H9 (cell line): ENCODE measurements around the gene SLAMF1. TPM values are rescaled to one million over a fixed set of nuclear protein-coding genes. Genes with fewer than 3 reads are reported as not detected.

Source experiments
- DNase-seq: peaks from one replicate; pipeline ENCODE4 v3.0.0-alpha.2; 2017
- H2AFZ ChIP-seq: one replicate; pipeline ENCODE4 v1.6.1; 2013; ENCODE audit warnings: mild to moderate bottlenecking, low read length, control low read depth, moderate library complexity
- H2AK5ac ChIP-seq: 2 replicates; pipeline ENCODE4 v1.6.1; 2013; ENCODE audit warnings: low read length, control low read depth, mixed read lengths; ENCODE audit not compliant: insufficient read length
- H2BK120ac ChIP-seq: one replicate; pipeline ENCODE4 v1.6.1; 2013; ENCODE audit warnings: low read depth, mild to moderate bottlenecking, low read length, control low read depth, inconsistent platforms; ENCODE audit not compliant: poor library complexity, severe bottlenecking
- H2BK12ac ChIP-seq: 2 replicates; pipeline ENCODE4 v1.6.1; 2013; ENCODE audit warnings: low read length, control low read depth, mixed read lengths, low read depth; ENCODE audit not compliant: insufficient read length
- H2BK15ac ChIP-seq: 2 replicates; pipeline ENCODE4 v1.6.1; 2013; ENCODE audit warnings: low read depth, low read length, control low read depth
- H2BK20ac ChIP-seq: one replicate; pipeline ENCODE4 v1.6.1; 2013; ENCODE audit warnings: low read depth, mild to moderate bottlenecking, low read length, control low read depth, inconsistent platforms; ENCODE audit not compliant: poor library complexity, severe bottlenecking
- H2BK5ac ChIP-seq: 2 replicates; pipeline ENCODE4 v1.6.1; 2013; ENCODE audit warnings: low read length, control low read depth, mixed read lengths; ENCODE audit not compliant: insufficient read length
- H3K14ac ChIP-seq: 2 replicates; pipeline ENCODE4 v1.6.1; 2013; ENCODE audit warnings: low read length, control low read depth; ENCODE audit not compliant: insufficient read depth
- H3K18ac ChIP-seq: 2 replicates; pipeline ENCODE4 v1.6.1; 2013; ENCODE audit warnings: low read depth, mild to moderate bottlenecking, mixed read lengths, low read length, control low read depth; ENCODE audit not compliant: insufficient read length
- H3K23ac ChIP-seq: 2 replicates; pipeline ENCODE4 v1.6.1; 2013; ENCODE audit warnings: low read length, control low read depth, mixed read lengths, low read depth; ENCODE audit not compliant: insufficient read length
- H3K23me2 ChIP-seq: 2 replicates; pipeline ENCODE4 v1.6.1; 2013; ENCODE audit warnings: low read depth, mild to moderate bottlenecking, mixed read lengths, low read length, control low read depth; ENCODE audit not compliant: insufficient read length, poor library complexity, severe bottlenecking
- H3K27ac ChIP-seq: 2 replicates; pipeline ENCODE4 v1.5.1; 2013; ENCODE audit warnings: low read length, control low read depth, mixed read lengths, low read depth; ENCODE audit not compliant: insufficient read length
- H3K27me3 ChIP-seq: 2 replicates; pipeline ENCODE4 v1.6.1; 2013; ENCODE audit warnings: low read length, control low read depth, inconsistent platforms; ENCODE audit not compliant: insufficient read depth
- H3K4ac ChIP-seq: 2 replicates; pipeline ENCODE4 v1.6.1; 2013; ENCODE audit warnings: low read depth, mild to moderate bottlenecking, control low read depth, inconsistent platforms, low read length, moderate library complexity
- H3K4me1 ChIP-seq: 2 replicates; pipeline ENCODE4 v1.6.1; 2013; ENCODE audit warnings: low read length, control low read depth, inconsistent platforms; ENCODE audit not compliant: insufficient read depth
- H3K4me2 ChIP-seq: 2 replicates; pipeline ENCODE4 v1.6.1; 2013; ENCODE audit warnings: low read length, control low read depth, mixed read lengths; ENCODE audit not compliant: insufficient read length, insufficient read depth
- H3K56ac ChIP-seq: 2 replicates; pipeline ENCODE4 v1.6.1; 2013; ENCODE audit warnings: low read depth, mild to moderate bottlenecking, mixed read lengths, low read length, control low read depth; ENCODE audit not compliant: insufficient read length
- H3K79me1 ChIP-seq: 2 replicates; pipeline ENCODE4 v1.6.1; 2013; ENCODE audit warnings: low read depth, mild to moderate bottlenecking, moderate library complexity, low read length, control low read depth, inconsistent platforms; ENCODE audit not compliant: insufficient read depth, poor library complexity, severe bottlenecking
- H3K79me2 ChIP-seq: 2 replicates; pipeline ENCODE4 v1.6.1; 2013; ENCODE audit warnings: low read length, control low read depth, inconsistent platforms; ENCODE audit not compliant: insufficient read depth
- H3K9ac ChIP-seq: 2 replicates; pipeline ENCODE4 v1.6.1; 2013; ENCODE audit warnings: low read length, control low read depth, mixed read lengths; ENCODE audit not compliant: insufficient read length; ENCODE audit errors: extremely low read depth
- H3K9me3 ChIP-seq: one replicate; pipeline ENCODE4 v1.6.1; 2013; ENCODE audit warnings: low read depth, low read length, inconsistent platforms; ENCODE audit not compliant: control insufficient read depth
- H3T11ph ChIP-seq: one replicate; pipeline ENCODE4 v1.6.1; 2013; ENCODE audit warnings: mild to moderate bottlenecking, low read length, control low read depth, inconsistent platforms
- H4K20me1 ChIP-seq: one replicate; pipeline ENCODE4 v1.6.1; 2013; ENCODE audit not compliant: control insufficient read depth, insufficient read length, insufficient read depth
- H4K5ac ChIP-seq: 2 replicates; pipeline ENCODE4 v1.6.1; 2013; ENCODE audit warnings: low read depth, mild to moderate bottlenecking, mixed read lengths, low read length, control low read depth; ENCODE audit not compliant: insufficient read length
- H4K8ac ChIP-seq: replicated peaks from 2 replicates; pipeline ENCODE4 v1.6.1; 2013; ENCODE audit warnings: low read length, control low read depth, mixed read lengths, low read depth; ENCODE audit not compliant: insufficient read length
- H4K91ac ChIP-seq: 2 replicates; pipeline ENCODE4 v1.6.1; 2013; ENCODE audit warnings: low read depth, mild to moderate bottlenecking, moderate library complexity, mixed read lengths, low read length, control low read depth; ENCODE audit not compliant: insufficient read length
- H3K27ac Mint-ChIP-seq, 3 experiments: 2 replicates in 2 of 3; 3 replicates in 1 of 3; pipeline ENCODE4 v1.8.0; 2020 to 2021; ENCODE audit warnings: mixed read lengths in 3 of 3, mild to moderate bottlenecking in 1 of 3, moderate library complexity in 1 of 3
- H3K27me3 Mint-ChIP-seq: 2 replicates; pipeline ENCODE4 v1.8.0; 2021; ENCODE audit warnings: low read depth, mild to moderate bottlenecking, moderate library complexity, mixed read lengths
- H3K36me3 Mint-ChIP-seq, 3 experiments: 2 replicates in 2 of 3; 3 replicates in 1 of 3; pipeline ENCODE4 v1.8.0; 2020 to 2021; ENCODE audit warnings: low read depth in 3 of 3, mixed read lengths in 3 of 3; ENCODE audit not compliant: insufficient read depth in 1 of 3
- H3K4me1 Mint-ChIP-seq, 2 experiments: 2 replicates each; pipeline ENCODE4 v1.8.0; 2020; ENCODE audit warnings: mixed read lengths in 2 of 2
- H3K4me3 Mint-ChIP-seq, 2 experiments: 2 replicates in 1 of 2; 3 replicates in 1 of 2; pipeline ENCODE4 v1.8.0; 2020 to 2021; ENCODE audit warnings: mild to moderate bottlenecking in 2 of 2, mixed read lengths in 2 of 2, moderate library complexity in 1 of 2
- H3K9me3 Mint-ChIP-seq, 2 experiments: 2 replicates in 1 of 2; 3 replicates in 1 of 2; pipeline ENCODE4 v1.8.0; 2020; ENCODE audit warnings: mild to moderate bottlenecking in 2 of 2, mixed read lengths in 2 of 2, moderate library complexity in 1 of 2
- CTCF ChIP-seq: fragments of 200-600 bp; sonication (generic); conservative IDR thresholded peaks from 3 replicates; pipeline ENCODE4 v1.8.0; 2021; ENCODE audit warnings: antibody characterized with exemption, mild to moderate bottlenecking
- WGBS: extraction: QIAGEN DNeasy Blood & Tissue Kit; methylation state at CpG from one replicate; pipeline ENCODE4 v1.1.7; 2013; ENCODE audit warnings: missing lambda C conversion rate, low lambda C conversion rate, mixed read lengths; ENCODE audit not compliant: insufficient read length; ENCODE audit errors: extremely low coverage; 5-methylcytosine and 5-hydroxymethylcytosine counted together
- total RNA-seq: library from RNA; stranded (reverse); gene quantifications from 2 replicates; pipeline ENCODE4 v1.2.1, GENCODE V29; 2021

Gene SLAMF1
- total RNA-seq, 1 experiment from 2014 or later = not detected

- Histone ChIP-seq H3K14ac (no peak overlapping the region), H4K5ac (no peak overlapping the region), H4K91ac (no peak overlapping the region), H3K4me2 (no peak overlapping the region), H4K8ac (no peak overlapping the region), H2AK5ac (no peak overlapping the region), H3T11ph (no peak overlapping the region), H3K27ac (no peak overlapping the region), H2BK5ac (no peak overlapping the region), H3K79me1 (no peaks in the 10 kb centered on the region), H2BK12ac (no peak overlapping the region), H2AFZ (no peak overlapping the region), H3K9me3 (no peaks in the 10 kb centered on the region), H3K56ac (no peak overlapping the region), H2BK120ac (no peak overlapping the region), H4K20me1 (no peaks in the 10 kb centered on the region), H3K9ac (no peak overlapping the region), H2BK20ac (no peak overlapping the region), H3K18ac (no peak overlapping the region), H3K23ac (no peak overlapping the region), H2BK15ac (no peak overlapping the region), H3K27me3 (no peaks in the 10 kb centered on the region), H3K4me1 (no peaks in the 10 kb centered on the region), H3K23me2 (no peaks in the 10 kb centered on the region), H3K79me2 (no peaks in the 10 kb centered on the region), H3K4ac (no peak overlapping the region)
- Mint-ChIP-seq H3K27ac (peak overlapping the region in 1 of 3 experiments; percentile 81; a peak in 2 of 7 replicates), H3K4me1 (peaks cover 23 to 42% of the 10 kb centered on the region in 2 experiments), H3K27me3 (no peaks in the 10 kb centered on the region; the same call in 1 of the 2 replicates), H3K36me3 (peaks cover 4 to 12% (median 9%) of the 10 kb centered on the region in 3 experiments; a peak in 5 of 7 replicates), H3K4me3 (no peak overlapping the region), H3K9me3 (peaks cover 15 to 20% of the 10 kb centered on the region in 2 experiments)
- no CpG with 5 or more reads among the region's 3 CpGs for WGBS
- peak; percentile 86 for TF ChIP-seq CTCF
- DNase-seq = peak; percentile 53
Observed at GRCh38 chr1:160607011-160607671, 39.7 kb downstream of the SLAMF1 start.
